SK-N-MC (cell line): ENCODE results near the gene HSPBAP1.

Experiments
- DNase-seq: peaks from one replicate; pipeline ENCODE4 v3.0.0-alpha.2; 2011; ENCODE audit warnings: low read depth, low spot score
- H3K27ac ChIP-seq: fragments of 200-600 bp; sonication (generic); 2 replicates; pipeline ENCODE4 v1.5.1; 2016; ENCODE audit warnings: mixed run types
- H3K36me3 ChIP-seq: fragments of 200-600 bp; sonication (generic); 2 replicates; pipeline ENCODE4 v1.6.1; 2017; ENCODE audit warnings: antibody characterized with exemption, low read length, mixed read lengths; ENCODE audit not compliant: insufficient read depth
- H3K4me3 ChIP-seq: fragments of 200-600 bp; sonication (generic); 2 replicates; pipeline ENCODE4 v1.5.1; 2016
- H3K9ac ChIP-seq: fragments of 200-600 bp; sonication (generic); 2 replicates; pipeline ENCODE4 v1.8.0; 2017; ENCODE audit warnings: mixed run types, mixed read lengths; ENCODE audit not compliant: insufficient read length
- H3K9me3 ChIP-seq: fragments of 200-600 bp; sonication (generic); 2 replicates; pipeline ENCODE4 v1.6.1; 2017; ENCODE audit warnings: low read depth, mild to moderate bottlenecking, antibody characterized with exemption, low read length, moderate library complexity, mixed read lengths
- EZH2 ChIP-seq: fragments of 200-600 bp; sonication (generic); IDR thresholded peaks from one replicate; pipeline ENCODE4 v1.6.1; 2017; ENCODE audit warnings: antibody characterized with exemption
- FOXP2 ChIP-seq: optimal IDR thresholded peaks from 2 replicates; pipeline ENCODE3; 2011; ENCODE audit warnings: mild to moderate bottlenecking, moderate library complexity; ENCODE audit not compliant: insufficient read depth; ENCODE audit errors: extremely low read length, control extremely low read depth
- POLR2AphosphoS5 ChIP-seq: IDR thresholded peaks from 2 replicates; pipeline ENCODE4 v1.6.1; 2012; ENCODE audit warnings: mild to moderate bottlenecking, low read depth, low read length, borderline replicate concordance

The HSPBAP1 gene

GRCh38 chr3:122810734-122811133 is 17.1 kb upstream of the HSPBAP1 start:
- Histone ChIP-seq H3K36me3 (peaks cover 19% of the 10 kb centered on the region), H3K4me3 (no peak overlapping the region), H3K27ac (no peak overlapping the region), H3K9me3 (no peaks in the 10 kb centered on the region), H3K9ac (no peak overlapping the region)
- no peak for TF ChIP-seq EZH2
- no peak for TF ChIP-seq POLR2AphosphoS5
- no peak for TF ChIP-seq FOXP2
- DNase-seq: no peak

GRCh38 chr3:122803977-122804376 is 10.3 kb upstream of the HSPBAP1 start:
- no peaks in the 10 kb centered on the region for H3K9me3 ChIP-seq
- DNase-seq: no peak
- no peak overlapping the region for H3K9ac ChIP-seq
- peaks cover 6% of the 10 kb centered on the region; the same call in 1 of the 2 replicates for H3K36me3 ChIP-seq
- TF ChIP-seq POLR2AphosphoS5 (no peak), EZH2 (no peak), FOXP2 (no peak)
- H3K27ac ChIP-seq: no peak overlapping the region
- no peak overlapping the region for H3K4me3 ChIP-seq

GRCh38 chr3:122802323-122802722 is 8.7 kb upstream of the HSPBAP1 start:
- 0 out of 2 replicates have a peak, but pooled peaks cover 2% of the 10 kb centered on the region for H3K36me3 ChIP-seq
- TF ChIP-seq EZH2 (no peak), FOXP2 (no peak), POLR2AphosphoS5 (no peak)
- H3K27ac ChIP-seq: no peak overlapping the region
- H3K9me3 ChIP-seq: no peaks in the 10 kb centered on the region
- H3K9ac ChIP-seq: no peak overlapping the region
- DNase-seq: no peak
- H3K4me3 ChIP-seq: no peak overlapping the region

- no peak overlapping the region for H3K4me3 ChIP-seq
- H3K9me3 ChIP-seq: no peaks in the 10 kb centered on the region
- no peaks in the 10 kb centered on the region for H3K36me3 ChIP-seq
- no peak overlapping the region for H3K27ac ChIP-seq
- TF ChIP-seq EZH2 (no peak), FOXP2 (no peak), POLR2AphosphoS5 (no peak)
- no peak overlapping the region for H3K9ac ChIP-seq
- no peak for DNase-seq
Observed at GRCh38 chr3:122800706-122801237, 7.1 kb upstream of the HSPBAP1 start.

- no peak overlapping the region for H3K4me3 ChIP-seq
- TF ChIP-seq EZH2: no peak
- DNase-seq: no peak
- no peak overlapping the region for H3K9ac ChIP-seq
- no peaks in the 10 kb centered on the region for H3K36me3 ChIP-seq
- H3K27ac ChIP-seq: no peak overlapping the region
- H3K9me3 ChIP-seq: no peaks in the 10 kb centered on the region
Observed at GRCh38 chr3:122800031-122800430, 6.4 kb upstream of the HSPBAP1 start.

GRCh38 chr3:122799322-122799721 is 5.7 kb upstream of the HSPBAP1 start:
- no peak overlapping the region for H3K4me3 ChIP-seq
- no peak for TF ChIP-seq POLR2AphosphoS5
- no peak for TF ChIP-seq EZH2
- DNase-seq: no peak
- no peaks in the 10 kb centered on the region for H3K9me3 ChIP-seq
- H3K27ac ChIP-seq: no peak overlapping the region
- no peak overlapping the region for H3K9ac ChIP-seq
- H3K36me3 ChIP-seq: no peaks in the 10 kb centered on the region

GRCh38 chr3:122797291-122797690 is 3.7 kb upstream of the HSPBAP1 start:
- no peak overlapping the region for H3K9ac ChIP-seq
- H3K36me3 ChIP-seq: no peaks in the 10 kb centered on the region
- no peaks in the 10 kb centered on the region for H3K9me3 ChIP-seq
- no peak for DNase-seq
- H3K27ac ChIP-seq: no peak overlapping the region
- no peak overlapping the region; the same call in 1 of the 2 replicates for H3K4me3 ChIP-seq
- TF ChIP-seq EZH2 (no peak), POLR2AphosphoS5 (no peak), FOXP2 (no peak)

- TF ChIP-seq EZH2: no peak
- no peak for TF ChIP-seq POLR2AphosphoS5
- no peak for TF ChIP-seq FOXP2
- peak overlapping the region; percentile 92 for H3K4me3 ChIP-seq
- no peaks in the 10 kb centered on the region for H3K9me3 ChIP-seq
- H3K27ac ChIP-seq: no peak overlapping the region
- no peak for DNase-seq
- H3K36me3 ChIP-seq: no peaks in the 10 kb centered on the region
- H3K9ac ChIP-seq: peak overlapping the region; percentile 87
Observed at GRCh38 chr3:122795674-122796195, 2.1 kb upstream of the HSPBAP1 start.

GRCh38 chr3:122794779-122795673 is 1.4 kb upstream of the HSPBAP1 start, which contains the start of gene SLC49A4:
Gene SLC49A4 (plus strand): TSS chr3:122795069. CDS start chr3:122795193, 124 bp downstream.
- Histone ChIP-seq H3K9me3 (no peaks in the 10 kb centered on the region), H3K36me3 (no peaks in the 10 kb centered on the region), H3K27ac (peak within 1 kb of the TSS; percentile 89), H3K4me3 (peak within 1 kb of the TSS; percentile 92), H3K9ac (peak within 1 kb of the TSS; percentile 87)
- TF ChIP-seq EZH2 (no peak), FOXP2 (no peak), POLR2AphosphoS5 (peak; percentile 89)
- DNase-seq: no peak
